H1 (cell line): ENCODE data around the gene TRAPPC3. TPM values are rescaled to one million over a fixed set of nuclear protein-coding genes. Genes with fewer than 3 reads are reported as not detected.

Source experiments
- ATF3 ChIP-seq: IDR thresholded peaks from 2 replicates; pipeline ENCODE4 v1.6.1; 2011; ENCODE audit warnings: low read depth, mild to moderate bottlenecking, low read length; ENCODE audit not compliant: insufficient read depth
- BACH1 ChIP-seq: IDR thresholded peaks from 2 replicates; pipeline ENCODE4 v1.6.1; 2012; ENCODE audit warnings: low read length, improper control_type of control experiment
- BRCA1 ChIP-seq: IDR thresholded peaks from 2 replicates; pipeline ENCODE4 v1.6.1; 2012; ENCODE audit warnings: low read depth, low read length, improper control_type of control experiment
- HDAC6 ChIP-seq: IDR thresholded peaks from one replicate; pipeline ENCODE4 v1.7.1; 2012; ENCODE audit warnings: low read depth, mild to moderate bottlenecking, inconsistent platforms, low read length, moderate library complexity
- JUN ChIP-seq: IDR thresholded peaks from 2 replicates; pipeline ENCODE4 v1.6.1; 2011; ENCODE audit warnings: low read depth, mild to moderate bottlenecking, improper control_type of control experiment, low read length
- SIN3A ChIP-seq, 2 experiments: IDR thresholded peaks in 1 of 2; conservative IDR thresholded peaks in 1 of 2; 2 replicates each; pipeline ENCODE4 v1.6.1; 2011 to 2012; ENCODE audit warnings: low read length in 2 of 2, improper control_type of control experiment in 1 of 2, low read depth in 1 of 2, mild to moderate bottlenecking in 1 of 2
- SP1 ChIP-seq: IDR thresholded peaks from 2 replicates; pipeline ENCODE4 v1.6.1; 2011; ENCODE audit warnings: low read depth, low read length
- SRF ChIP-seq: IDR thresholded peaks from 2 replicates; pipeline ENCODE4 v1.6.1; 2011; ENCODE audit warnings: mild to moderate bottlenecking, low read depth, low read length, moderate library complexity
- TAF7 ChIP-seq: optimal IDR thresholded peaks from 2 replicates; pipeline ENCODE3; 2011; ENCODE audit warnings: low read depth, mild to moderate bottlenecking, inconsistent platforms, low read length, moderate library complexity, borderline replicate concordance
- TEAD4 ChIP-seq: IDR thresholded peaks from 2 replicates; pipeline ENCODE4 v1.6.1; 2012; ENCODE audit warnings: low read depth, low read length, inconsistent platforms, mixed read lengths
- YY1 ChIP-seq: IDR thresholded peaks from 2 replicates; pipeline ENCODE4 v1.6.1; 2011; ENCODE audit warnings: low read depth, mild to moderate bottlenecking, low read length
- polyA plus RNA-seq, 7 experiments: library from polyadenylated mRNA; depleted of rRNA in 3 of 7; stranded (reverse) in 5 of 7; unstranded in 2 of 7; fragments of >200 nt in 5 of 7; fragments of 200-250 nt in 2 of 7; gene quantifications; 1 replicate in 5 of 7; 2 replicates in 1 of 7; 4 replicates in 1 of 7; pipeline versions ENCODE4 v1.2.1 to v1.2.3, GENCODE V29; 2011 to 2013; ENCODE audit warnings: missing spikeins in 2 of 7, mixed read lengths in 2 of 7
- total RNA-seq: library from RNA; stranded (reverse); fragmentation: NEBNext Ultra II Directional; extraction: Animal tissue kit (Norgen Biotek cat#: 25700); gene quantifications from 2 replicates; pipeline ENCODE4 v1.2.1, GENCODE V29; 2021

TRAPPC3 gene
- total and polyA plus RNA-seq, 2 of the 8 experiments (the other 6 are each of a cell fraction or from before 2014, with no cell fraction given): 47.8 to 51.0 TPM

- TF ChIP-seq SP1 (no peak; the same call in 1 of the 2 replicates), TEAD4 (no peak), BRCA1 (no peak), TAF7 (peak; percentile 34), ATF3 (no peak), HDAC6 (no peak), BACH1 (peak; percentile 56), YY1 (peak; percentile 43; the same call in 1 of the 2 replicates), SRF (no peak), JUN (no peak), SIN3A (conservative IDR thresholded peaks at IDR 0.05 in 1 of 2, IDR thresholded peaks at IDR 0.05 in 1 of 2; ENCODE audit: low read depth in 1 of 2, low read length in 2 of 2) (peak in 1 of 2 experiments; percentile 58; a peak in 1 of 4 replicates)
Measured at GRCh38 chr1:36176106-36176949, 27.0 kb upstream of the TRAPPC3 start (continued).
